Stimulated activated CD8-positive, alpha-beta memory T cell treated with anti-CD3 and anti-CD28 coated beads, Interleukin-2, amount 100 ng/mL, for 48 hours (primary cell): ENCODE measurements around the gene SLC38A11.
"Not testable (repeated sequence)": the region's sequence is repeated elsewhere in the genome, so short reads cannot be mapped to it uniquely, and the experiment has no call there.

Experiments
- DNase-seq, 2 donors: peaks; one replicate each; pipeline ENCODE4 v3.0.0-alpha.2; 2020; ENCODE audit warnings: low read depth in 2 of 2

Gene SLC38A11

GRCh38 chr2:164879901-164880535, 75.3 kb downstream of the SLC38A11 start:
- DNase-seq: no peak

GRCh38 chr2:164877927-164878326, 77.4 kb downstream of the SLC38A11 start:
- DNase-seq: no peak

GRCh38 chr2:164877169-164877568, 78.2 kb downstream of the SLC38A11 start:
- no peak for DNase-seq

- DNase-seq: no peak
Measured at GRCh38 chr2:164875334-164876205, 79.8 kb downstream of the SLC38A11 start.

GRCh38 chr2:164873210-164873908, 82.0 kb downstream of the SLC38A11 start:
- DNase-seq: no peak

- DNase-seq: no peak
Measured at GRCh38 chr2:164871404-164871803, 83.9 kb downstream of the SLC38A11 start.

- DNase-seq: no peak
Measured at GRCh38 chr2:164869420-164869772, 85.9 kb downstream of the SLC38A11 start.

GRCh38 chr2:164868563-164869419, 86.5 kb downstream of the SLC38A11 start:
- DNase-seq: no peak

- DNase-seq: no peak
Measured at GRCh38 chr2:164867779-164868397, 87.4 kb downstream of the SLC38A11 start.

GRCh38 chr2:164866381-164866780, 88.9 kb downstream of the SLC38A11 start:
- not testable (repeated sequence) for DNase-seq

GRCh38 chr2:164860694-164861042, 94.7 kb downstream of the SLC38A11 start:
- DNase-seq: no peak

- not testable (repeated sequence) for DNase-seq
Measured at GRCh38 chr2:164859906-164860693, 95.2 kb downstream of the SLC38A11 start.

- no peak for DNase-seq
Measured at GRCh38 chr2:164859251-164859818, 96.0 kb downstream of the SLC38A11 start.

GRCh38 chr2:164852086-164852485, 103.2 kb downstream of the SLC38A11 start:
- no peak for DNase-seq

GRCh38 chr2:164850235-164850634, 105.1 kb downstream of the SLC38A11 start:
- DNase-seq: no peak

- DNase-seq: no peak
Measured at GRCh38 chr2:164849506-164849905, 105.8 kb downstream of the SLC38A11 start.

- DNase-seq: no peak
Measured at GRCh38 chr2:164847981-164848741, 107.2 kb downstream of the SLC38A11 start.

GRCh38 chr2:164847291-164847690, 108.0 kb downstream of the SLC38A11 start:
- DNase-seq: no peak

- DNase-seq: no peak
Measured at GRCh38 chr2:164846276-164846675, 109.0 kb downstream of the SLC38A11 start.
